ENCODE measurements around the gene HYAL2.

HYAL2 gene

DNA sequence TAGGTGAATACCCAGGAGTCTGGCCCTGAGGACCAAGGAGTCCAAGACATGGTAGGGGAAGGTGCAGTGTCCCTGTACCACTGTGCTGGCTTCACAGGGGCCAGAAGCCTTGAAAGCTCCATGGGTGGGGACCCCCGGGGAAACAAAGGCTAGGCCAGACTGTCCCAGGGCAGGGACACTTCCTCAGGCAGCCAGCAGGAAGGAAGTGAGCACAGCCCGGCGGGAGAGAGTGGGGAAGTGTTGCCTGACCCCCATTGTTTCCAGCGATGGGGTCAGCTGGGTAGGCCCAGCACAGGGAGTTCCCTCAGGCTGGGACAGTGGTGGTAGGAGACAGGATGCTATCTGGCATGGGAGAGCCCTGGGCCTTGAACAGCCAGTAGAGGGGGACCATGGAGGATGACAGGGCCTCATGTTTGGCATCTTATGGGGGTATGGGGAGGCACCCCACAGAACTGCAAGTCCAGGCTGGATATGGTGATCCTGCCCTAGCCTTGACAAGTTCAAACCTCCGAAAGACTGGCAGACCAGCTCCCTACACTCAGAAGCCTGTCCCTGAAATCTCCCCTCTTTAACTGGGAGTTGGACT lies 1.2 kb upstream of the HYAL2 start:
- H3K4me3 ChIP-seq (ENCODE audit: insufficient read depth, low read length, poor library complexity, severe bottlenecking): no peak overlapping the region
- H4K20me1 ChIP-seq (ENCODE audit: low read depth, low read length): no peaks in the 10 kb centered on the region
- H3F3A ChIP-seq (ENCODE audit: insufficient read depth): peaks cover 5% of the 10 kb centered on the region
- no peak for TF ChIP-seq EZH2phosphoT487 (conservative IDR thresholded peaks at IDR 0.05; ENCODE audit: low read length)
- TF ChIP-seq, protein P1, sequence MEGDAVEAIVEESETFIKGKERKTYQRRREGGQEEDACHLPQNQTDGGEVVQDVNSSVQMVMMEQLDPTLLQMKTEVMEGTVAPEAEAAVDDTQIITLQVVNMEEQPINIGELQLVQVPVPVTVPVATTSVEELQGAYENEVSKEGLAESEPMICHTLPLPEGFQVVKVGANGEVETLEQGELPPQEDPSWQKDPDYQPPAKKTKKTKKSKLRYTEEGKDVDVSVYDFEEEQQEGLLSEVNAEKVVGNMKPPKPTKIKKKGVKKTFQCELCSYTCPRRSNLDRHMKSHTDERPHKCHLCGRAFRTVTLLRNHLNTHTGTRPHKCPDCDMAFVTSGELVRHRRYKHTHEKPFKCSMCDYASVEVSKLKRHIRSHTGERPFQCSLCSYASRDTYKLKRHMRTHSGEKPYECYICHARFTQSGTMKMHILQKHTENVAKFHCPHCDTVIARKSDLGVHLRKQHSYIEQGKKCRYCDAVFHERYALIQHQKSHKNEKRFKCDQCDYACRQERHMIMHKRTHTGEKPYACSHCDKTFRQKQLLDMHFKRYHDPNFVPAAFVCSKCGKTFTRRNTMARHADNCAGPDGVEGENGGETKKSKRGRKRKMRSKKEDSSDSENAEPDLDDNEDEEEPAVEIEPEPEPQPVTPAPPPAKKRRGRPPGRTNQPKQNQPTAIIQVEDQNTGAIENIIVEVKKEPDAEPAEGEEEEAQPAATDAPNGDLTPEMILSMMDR (IDR thresholded peaks at IDR 0.05; ENCODE audit: insufficient read depth, low read length, poor library complexity, severe bottlenecking): no peak
- peaks cover 13% of the 10 kb centered on the region for H3K79me2 ChIP-seq (ENCODE audit: insufficient read depth, low read length)
- no peak overlapping the region for H2AFZ ChIP-seq (ENCODE audit: low read depth, low read length, severe bottlenecking)
- no peaks in the 10 kb centered on the region for H3K36me3 ChIP-seq (ENCODE audit: low read length)
- no peak overlapping the region for H3K27ac ChIP-seq (ENCODE audit: low read depth, low read length)
- no peak overlapping the region for H3K4me2 ChIP-seq (ENCODE audit: low read depth, low read length, poor library complexity, severe bottlenecking)
- H3K27me3 ChIP-seq (ENCODE audit: low read length): no peaks in the 10 kb centered on the region
- H3K9me3 ChIP-seq (ENCODE audit: insufficient read depth, low read length): no peaks in the 10 kb centered on the region
- H3K9ac ChIP-seq (ENCODE audit: low read length): no peak overlapping the region
- no peaks in the 10 kb centered on the region for H3K9me2 ChIP-seq (replicated peaks; ENCODE audit: insufficient read depth, low read length)

DNA sequence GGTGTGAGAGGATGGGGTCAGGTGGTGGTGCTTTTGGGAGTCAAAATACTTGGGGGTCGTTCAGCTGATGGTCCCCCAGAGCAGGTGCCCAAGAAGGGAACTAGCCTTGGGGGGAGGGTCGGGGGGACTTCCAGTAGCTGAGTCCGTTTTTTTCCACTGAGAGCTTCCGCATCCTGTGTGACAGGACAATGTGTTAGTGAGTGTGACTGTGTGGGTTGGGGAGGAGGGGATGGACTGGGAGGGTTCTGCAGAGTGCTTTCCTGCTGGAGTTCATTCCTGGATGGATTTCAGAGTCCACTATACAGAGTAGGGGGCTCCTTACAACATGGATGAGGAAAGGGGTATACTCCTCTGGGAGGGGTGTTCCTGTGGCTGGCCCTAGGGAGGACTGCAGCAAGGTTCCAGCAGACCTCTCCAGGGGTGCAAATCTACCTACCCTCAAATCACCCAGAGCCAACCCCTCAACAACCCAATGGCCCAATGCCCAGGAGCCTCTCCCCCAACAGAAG lies 601 bp upstream of the HYAL2 start:
- Histone ChIP-seq H4K20me1 (ENCODE audit: low read depth, low read length) (no peaks in the 10 kb centered on the region), H3K36me3 (ENCODE audit: low read length) (no peaks in the 10 kb centered on the region), H3K9me3 (ENCODE audit: insufficient read depth, low read length) (no peaks in the 10 kb centered on the region), H2AFZ (ENCODE audit: low read depth, low read length, severe bottlenecking) (no peak overlapping the region), H3K9ac (ENCODE audit: low read length) (no peak overlapping the region), H3F3A (ENCODE audit: insufficient read depth) (no peaks in the 10 kb centered on the region), H3K4me3 (ENCODE audit: insufficient read depth, low read length, poor library complexity, severe bottlenecking) (no peak overlapping the region), H3K4me2 (ENCODE audit: low read depth, low read length, poor library complexity, severe bottlenecking) (no peak overlapping the region), H3K79me2 (ENCODE audit: insufficient read depth, low read length) (peaks cover 13% of the 10 kb centered on the region), H3K9me2 (replicated peaks; ENCODE audit: insufficient read depth, low read length) (no peaks in the 10 kb centered on the region), H3K27me3 (ENCODE audit: low read length) (no peaks in the 10 kb centered on the region), H3K27ac (ENCODE audit: low read depth, low read length) (no peak overlapping the region)
- TF ChIP-seq, protein P1 (IDR thresholded peaks at IDR 0.05; ENCODE audit: insufficient read depth, low read length, poor library complexity, severe bottlenecking): no peak
- no peak for TF ChIP-seq EZH2phosphoT487 (conservative IDR thresholded peaks at IDR 0.05; ENCODE audit: low read length)

- Histone ChIP-seq H3K79me2 (ENCODE audit: insufficient read depth, low read length) (peaks cover 4% of the 10 kb centered on the region), H4K20me1 (ENCODE audit: low read depth, low read length) (no peaks in the 10 kb centered on the region), H2AFZ (ENCODE audit: low read depth, low read length, severe bottlenecking) (peak overlapping the region; percentile 96), H3K36me3 (ENCODE audit: low read length) (no peaks in the 10 kb centered on the region), H3K9me2 (replicated peaks; ENCODE audit: insufficient read depth, low read length) (no peaks in the 10 kb centered on the region), H3K9me3 (ENCODE audit: insufficient read depth, low read length) (no peaks in the 10 kb centered on the region), H3K9ac (ENCODE audit: low read length) (0 out of 2 replicates have a peak overlapping the region, but pooled peaks have one; percentile 81), H3K4me3 (ENCODE audit: insufficient read depth, low read length, poor library complexity, severe bottlenecking) (peak overlapping the region; percentile 87), H3K27me3 (ENCODE audit: low read length) (no peaks in the 10 kb centered on the region), H3K4me2 (ENCODE audit: low read depth, low read length, poor library complexity, severe bottlenecking) (peak overlapping the region; percentile 92), H3F3A (ENCODE audit: insufficient read depth) (no peaks in the 10 kb centered on the region), H3K27ac (ENCODE audit: low read depth, low read length) (no peak overlapping the region)
- no peak for TF ChIP-seq EZH2phosphoT487 (conservative IDR thresholded peaks at IDR 0.05; ENCODE audit: low read length)
- TF ChIP-seq, protein P1 (IDR thresholded peaks at IDR 0.05; ENCODE audit: insufficient read depth, low read length, poor library complexity, severe bottlenecking): no peak
Observed at GRCh38 chr3:50322115-50322385, 495 bp downstream of the HYAL2 start.
